SU-DHL-6 (cell line): Measurements from ENCODE around the gene P2RX6.

Experiments used
- H2AFZ ChIP-seq: fragments of 200-600 bp; sonication (generic); 2 replicates; pipeline ENCODE4 v1.6.1; 2014; ENCODE audit warnings: low read depth, mild to moderate bottlenecking, moderate library complexity, mixed read lengths, antibody characterized with exemption, low read length; ENCODE audit not compliant: severe bottlenecking
- H3F3A ChIP-seq: fragments of 200-600 bp; shearing (Covaris generic); 2 replicates; pipeline ENCODE4 v1.6.0; 2016; ENCODE audit warnings: antibody characterized with exemption, mild to moderate bottlenecking; ENCODE audit not compliant: insufficient read depth
- H3K27ac ChIP-seq: fragments of 200-600 bp; sonication (generic); 2 replicates; pipeline ENCODE4 v1.5.1; 2016; ENCODE audit warnings: low read depth, mild to moderate bottlenecking, low read length, moderate library complexity, mixed read lengths
- H3K27me3 ChIP-seq: fragments of 200-600 bp; sonication (generic), shearing (Covaris generic); 2 replicates; pipeline ENCODE4 v1.6.0; 2014; ENCODE audit warnings: mild to moderate bottlenecking, low read length
- H3K36me3 ChIP-seq: fragments of 200-600 bp; sonication (generic); 2 replicates; pipeline ENCODE4 v1.6.1; 2014; ENCODE audit warnings: mild to moderate bottlenecking, low read length, mixed read lengths
- H3K4me2 ChIP-seq: fragments of 300-600, 200-600 bp; shearing (Covaris generic), sonication (generic); 2 replicates; pipeline ENCODE4 v1.6.0; 2014; ENCODE audit warnings: low read length, low read depth, mild to moderate bottlenecking; ENCODE audit not compliant: poor library complexity, severe bottlenecking
- H3K4me3 ChIP-seq: fragments of 200-600 bp; sonication (generic); 2 replicates; pipeline ENCODE4 v1.5.1; 2014; ENCODE audit warnings: antibody characterized with exemption, low read length, mild to moderate bottlenecking, mixed read lengths; ENCODE audit not compliant: insufficient read depth, poor library complexity, severe bottlenecking
- H3K79me2 ChIP-seq: fragments of 200-600 bp; sonication (generic); 2 replicates; pipeline ENCODE4 v1.6.1; 2014; ENCODE audit warnings: mild to moderate bottlenecking, low read length, moderate library complexity; ENCODE audit not compliant: insufficient read depth
- H3K9ac ChIP-seq: fragments of 200-600 bp; sonication (generic); 2 replicates; pipeline ENCODE4 v1.7.0; 2014; ENCODE audit warnings: mild to moderate bottlenecking, low read length
- H3K9me2 ChIP-seq: fragments of 200-600 bp; sonication (generic); replicated peaks from 2 replicates; pipeline ENCODE4 v1.6.1; 2014; ENCODE audit warnings: low read length; ENCODE audit not compliant: insufficient read depth
- H3K9me3 ChIP-seq: fragments of 200-600 bp; sonication (generic); 2 replicates; pipeline ENCODE4 v1.6.1; 2014; ENCODE audit warnings: low read length, mixed read lengths; ENCODE audit not compliant: insufficient read depth
- H4K20me1 ChIP-seq: fragments of 200-600 bp; sonication (generic); 2 replicates; pipeline ENCODE4 v1.6.1; 2014; ENCODE audit warnings: low read depth, mild to moderate bottlenecking, antibody characterized with exemption, low read length, moderate library complexity, mixed read lengths
- CTCF ChIP-seq: fragments of 200-600 bp; sonication (generic); IDR thresholded peaks from one replicate; pipeline ENCODE4 v1.5.1; 2017; ENCODE audit warnings: antibody characterized with exemption, mild to moderate bottlenecking, low read length, moderate library complexity; ENCODE audit not compliant: insufficient read depth, poor library complexity, severe bottlenecking
- EZH2phosphoT487 ChIP-seq: fragments of 200-600 bp; sonication (generic), shearing (Covaris generic); conservative IDR thresholded peaks from 2 replicates; pipeline ENCODE4 v1.6.1; 2018; ENCODE audit warnings: mild to moderate bottlenecking, antibody characterized with exemption, low read length, moderate library complexity, mixed read lengths

P2RX6 gene

GRCh38 chr22:20996031-20996410 is 18.9 kb upstream of the P2RX6 start:
- H3K4me2 ChIP-seq: no peak overlapping the region
- H3K9me2 ChIP-seq: no peaks in the 10 kb centered on the region
- H3K27me3 ChIP-seq: no peaks in the 10 kb centered on the region
- H2AFZ ChIP-seq: no peak overlapping the region
- H4K20me1 ChIP-seq: no peaks in the 10 kb centered on the region
- no peak for TF ChIP-seq EZH2phosphoT487
- no peak for TF ChIP-seq CTCF
- H3K79me2 ChIP-seq: peaks cover 2% of the 10 kb centered on the region
- H3K4me3 ChIP-seq: no peak overlapping the region
- H3K36me3 ChIP-seq: no peaks in the 10 kb centered on the region
- no peaks in the 10 kb centered on the region for H3F3A ChIP-seq
- no peak overlapping the region for H3K9ac ChIP-seq
- H3K27ac ChIP-seq: no peak overlapping the region
- H3K9me3 ChIP-seq: no peaks in the 10 kb centered on the region

- no peaks in the 10 kb centered on the region for H3F3A ChIP-seq
- no peak overlapping the region for H2AFZ ChIP-seq
- H4K20me1 ChIP-seq: no peaks in the 10 kb centered on the region
- no peak overlapping the region for H3K4me2 ChIP-seq
- H3K79me2 ChIP-seq: peaks cover 8% of the 10 kb centered on the region
- no peaks in the 10 kb centered on the region for H3K36me3 ChIP-seq
- H3K9me2 ChIP-seq: no peaks in the 10 kb centered on the region
- H3K27ac ChIP-seq: no peak overlapping the region
- no peak overlapping the region for H3K9ac ChIP-seq
- H3K27me3 ChIP-seq: no peaks in the 10 kb centered on the region
- no peak for TF ChIP-seq CTCF
- no peak for TF ChIP-seq EZH2phosphoT487
- H3K9me3 ChIP-seq: no peaks in the 10 kb centered on the region
- no peak overlapping the region for H3K4me3 ChIP-seq
These were observed 18.1 kb upstream of the P2RX6 start for GRCh38 chr22:20996598-20997535.

GRCh38 chr22:20997536-20998257 is 17.3 kb upstream of the P2RX6 start:
- H3K79me2 ChIP-seq: peaks cover 8% of the 10 kb centered on the region
- TF ChIP-seq EZH2phosphoT487 (no peak), CTCF (no peak)
- H2AFZ ChIP-seq: no peak overlapping the region
- no peaks in the 10 kb centered on the region for H4K20me1 ChIP-seq
- H3K9ac ChIP-seq: no peak overlapping the region
- H3K36me3 ChIP-seq: no peaks in the 10 kb centered on the region
- no peak overlapping the region for H3K4me3 ChIP-seq
- no peaks in the 10 kb centered on the region for H3F3A ChIP-seq
- no peaks in the 10 kb centered on the region for H3K27me3 ChIP-seq
- H3K4me2 ChIP-seq: no peak overlapping the region
- no peaks in the 10 kb centered on the region for H3K9me3 ChIP-seq
- H3K9me2 ChIP-seq: no peaks in the 10 kb centered on the region
- no peak overlapping the region for H3K27ac ChIP-seq
